ENCODE measurements around the gene CACNA1B.

CACNA1B gene

DNA sequence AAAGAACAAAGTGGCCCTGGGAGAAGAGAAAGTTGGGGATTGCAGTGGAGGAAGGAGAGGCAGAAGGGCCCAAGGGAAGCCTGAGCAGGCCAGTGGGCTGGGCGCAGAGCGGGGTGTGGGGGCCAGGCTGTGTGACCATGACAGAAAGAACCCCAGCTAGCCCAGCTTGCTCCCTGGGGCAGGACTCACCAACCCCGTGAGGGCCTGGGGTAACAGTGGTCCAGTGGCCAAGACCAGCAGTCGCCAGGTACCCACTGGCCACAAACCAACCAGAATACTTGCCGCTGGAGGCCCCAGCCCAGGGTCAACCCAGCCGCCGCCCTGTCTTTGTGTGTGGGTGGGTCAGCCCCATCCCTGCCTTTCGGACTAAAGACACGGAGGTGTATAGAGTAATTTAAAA is 146.5 kb downstream of the CACNA1B start:
- TF ChIP-seq, protein P1, sequence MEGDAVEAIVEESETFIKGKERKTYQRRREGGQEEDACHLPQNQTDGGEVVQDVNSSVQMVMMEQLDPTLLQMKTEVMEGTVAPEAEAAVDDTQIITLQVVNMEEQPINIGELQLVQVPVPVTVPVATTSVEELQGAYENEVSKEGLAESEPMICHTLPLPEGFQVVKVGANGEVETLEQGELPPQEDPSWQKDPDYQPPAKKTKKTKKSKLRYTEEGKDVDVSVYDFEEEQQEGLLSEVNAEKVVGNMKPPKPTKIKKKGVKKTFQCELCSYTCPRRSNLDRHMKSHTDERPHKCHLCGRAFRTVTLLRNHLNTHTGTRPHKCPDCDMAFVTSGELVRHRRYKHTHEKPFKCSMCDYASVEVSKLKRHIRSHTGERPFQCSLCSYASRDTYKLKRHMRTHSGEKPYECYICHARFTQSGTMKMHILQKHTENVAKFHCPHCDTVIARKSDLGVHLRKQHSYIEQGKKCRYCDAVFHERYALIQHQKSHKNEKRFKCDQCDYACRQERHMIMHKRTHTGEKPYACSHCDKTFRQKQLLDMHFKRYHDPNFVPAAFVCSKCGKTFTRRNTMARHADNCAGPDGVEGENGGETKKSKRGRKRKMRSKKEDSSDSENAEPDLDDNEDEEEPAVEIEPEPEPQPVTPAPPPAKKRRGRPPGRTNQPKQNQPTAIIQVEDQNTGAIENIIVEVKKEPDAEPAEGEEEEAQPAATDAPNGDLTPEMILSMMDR (IDR thresholded peaks at IDR 0.05; ENCODE audit: borderline replicate concordance, control extremely low read depth, extremely low read depth, insufficient read depth, missing control alignments): no peak
- in situ Hi-C loops (cut with MboI; ENCODE audit: low sequenced_read_pairs, unreplicated experiment): no loop called here

DNA sequence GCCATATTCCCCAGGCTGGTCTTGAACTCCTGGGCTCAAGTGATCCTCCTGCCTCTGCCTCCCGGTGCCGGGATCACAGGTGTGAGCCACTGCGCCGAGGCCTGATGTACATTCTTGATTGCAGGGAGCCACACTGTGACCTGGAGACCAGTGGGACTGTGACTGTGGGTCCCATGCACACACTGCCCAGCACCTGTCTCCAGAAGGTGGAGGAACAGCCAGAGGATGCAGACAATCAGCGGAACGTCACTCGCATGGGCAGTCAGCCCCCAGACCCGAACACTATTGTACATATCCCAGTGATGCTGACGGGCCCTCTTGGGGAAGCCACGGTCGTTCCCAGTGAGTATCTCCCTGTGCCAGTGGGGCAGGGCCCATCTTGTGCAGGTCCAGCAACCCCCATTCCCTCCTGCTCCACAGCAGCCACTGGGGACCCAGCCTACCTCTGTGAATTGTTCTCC is 147.3 kb downstream of the CACNA1B start:
- TF ChIP-seq, protein P1 (IDR thresholded peaks at IDR 0.05; ENCODE audit: borderline replicate concordance, control extremely low read depth, extremely low read depth, insufficient read depth, missing control alignments): no peak
- in situ Hi-C loops (cut with MboI; ENCODE audit: low sequenced_read_pairs, unreplicated experiment): no loop called here
- no peak for DNase-seq (ENCODE audit: low spot score)

More for the DNA sequence above, 146.5 kb downstream of the CACNA1B start:
- DNase-seq (ENCODE audit: low spot score): no peak

DNA sequence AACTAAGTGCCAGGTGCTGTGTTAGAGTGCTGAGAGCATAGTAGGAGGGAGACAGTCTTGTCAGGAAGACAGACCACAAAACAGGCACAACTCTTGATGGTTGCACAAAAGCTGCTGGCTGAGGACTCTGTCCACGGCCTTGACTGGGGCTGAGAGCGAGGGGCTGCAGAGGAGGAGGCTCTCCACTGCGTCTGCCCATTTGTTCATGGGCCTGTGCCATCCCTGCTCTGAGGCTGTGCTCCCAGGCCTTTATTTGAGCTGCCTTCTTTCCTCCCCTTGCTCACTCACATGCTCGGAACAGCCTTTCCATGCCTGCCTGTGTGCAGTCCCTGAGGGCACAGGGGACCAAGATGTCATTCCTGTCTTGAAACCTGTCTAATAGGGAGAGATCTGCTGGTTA is 147.8 kb downstream of the CACNA1B start:
- no peak for DNase-seq (ENCODE audit: low spot score)
- in situ Hi-C loops (cut with MboI; ENCODE audit: low sequenced_read_pairs, unreplicated experiment): no loop called here
- TF ChIP-seq, protein P1 (IDR thresholded peaks at IDR 0.05; ENCODE audit: borderline replicate concordance, control extremely low read depth, extremely low read depth, insufficient read depth, missing control alignments): no peak

DNA sequence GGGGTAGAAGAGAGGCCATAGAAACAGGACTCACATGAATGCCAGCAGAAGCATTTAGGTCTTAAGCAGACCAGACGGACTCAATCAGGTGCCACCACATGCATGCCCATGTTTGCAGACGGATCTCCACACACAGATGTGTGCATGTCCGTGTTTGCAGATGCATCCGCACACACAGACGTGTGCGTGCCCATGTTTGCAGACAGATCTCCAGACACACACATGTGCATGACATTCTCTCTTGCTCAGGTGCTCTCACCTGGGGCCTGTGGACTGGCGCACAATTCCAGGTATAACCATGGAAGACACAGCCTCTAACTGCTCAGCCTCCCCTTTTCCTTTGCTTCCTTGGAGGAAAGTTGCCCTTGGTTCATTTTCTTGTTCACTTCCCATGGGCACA is 148.3 kb downstream of the CACNA1B start:
- in situ Hi-C loops (cut with MboI; ENCODE audit: low sequenced_read_pairs, unreplicated experiment): no loop called here
- DNase-seq (ENCODE audit: low spot score): no peak
- TF ChIP-seq, protein P1 (IDR thresholded peaks at IDR 0.05; ENCODE audit: borderline replicate concordance, control extremely low read depth, extremely low read depth, insufficient read depth, missing control alignments): no peak

DNA sequence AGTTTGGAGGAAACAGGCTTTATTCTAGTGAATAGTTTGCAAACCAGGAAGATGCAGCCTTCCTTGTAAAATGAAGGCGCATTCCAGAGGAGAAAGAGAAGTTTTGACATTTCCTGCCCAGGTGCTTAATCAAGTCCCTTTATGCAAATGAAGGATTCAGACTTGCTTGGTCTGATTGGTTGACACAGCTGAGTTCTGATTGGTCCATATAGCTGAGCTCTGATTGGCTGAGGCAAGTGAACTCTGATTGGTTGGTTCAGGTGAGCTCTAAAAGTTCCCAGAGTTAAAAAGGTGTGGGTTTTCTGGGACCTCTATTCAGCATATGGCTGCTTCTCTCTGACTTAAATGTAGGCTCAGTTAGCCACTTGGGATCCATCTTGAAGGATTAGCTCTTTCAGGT is 151.0 kb downstream of the CACNA1B start:
- TF ChIP-seq, protein P1 (IDR thresholded peaks at IDR 0.05; ENCODE audit: borderline replicate concordance, control extremely low read depth, extremely low read depth, insufficient read depth, missing control alignments): no peak
- no peak for DNase-seq (ENCODE audit: low spot score)
- in situ Hi-C loops (cut with MboI; ENCODE audit: low sequenced_read_pairs, unreplicated experiment): no loop called here

DNA sequence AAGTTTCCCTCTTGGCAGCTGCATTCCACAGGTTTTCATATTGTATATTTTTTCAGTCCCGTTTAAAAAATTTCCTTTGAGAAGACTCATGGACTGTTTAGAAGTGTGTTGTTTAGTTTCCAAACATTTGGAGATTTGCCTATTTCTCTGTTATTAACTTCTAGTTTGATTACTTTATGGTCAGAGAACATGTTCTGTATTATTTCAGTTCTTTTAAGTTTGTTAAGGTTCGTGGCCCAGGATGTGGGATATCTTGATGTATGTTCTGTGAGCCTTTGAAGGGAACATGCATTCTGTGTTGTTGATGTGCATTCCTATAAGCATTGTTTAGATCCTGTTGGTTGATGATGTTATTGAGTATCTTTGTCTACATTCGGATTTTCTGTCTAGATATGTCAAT is 153.6 kb downstream of the CACNA1B start:
- DNase-seq (ENCODE audit: low spot score): no peak
- in situ Hi-C loops (cut with MboI; ENCODE audit: low sequenced_read_pairs, unreplicated experiment): no loop called here
- TF ChIP-seq, protein P1 (IDR thresholded peaks at IDR 0.05; ENCODE audit: borderline replicate concordance, control extremely low read depth, extremely low read depth, insufficient read depth, missing control alignments): no peak

DNA sequence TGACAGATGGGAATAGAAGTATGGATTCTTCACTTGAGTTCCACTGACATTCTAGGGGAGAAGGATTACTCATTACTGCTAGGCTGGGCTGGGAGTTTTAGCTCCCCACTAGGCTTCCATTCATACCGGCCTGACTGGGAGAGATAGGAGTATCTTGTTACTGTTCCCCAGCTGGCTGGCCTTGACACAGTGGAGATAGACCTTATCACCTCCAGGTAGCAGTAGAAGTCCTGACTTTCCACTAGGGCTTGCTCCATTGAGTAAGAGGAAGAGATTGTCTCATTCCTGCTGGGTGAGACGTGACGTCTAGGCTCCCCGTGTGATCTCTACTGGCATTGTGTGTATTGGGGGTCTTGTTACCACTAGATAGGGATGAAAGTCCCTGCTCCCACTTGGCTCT is 156.4 kb downstream of the CACNA1B start:
- DNase-seq (ENCODE audit: low spot score): no peak
- in situ Hi-C loops (cut with MboI; ENCODE audit: low sequenced_read_pairs, unreplicated experiment): no loop called here
- TF ChIP-seq, protein P1 (IDR thresholded peaks at IDR 0.05; ENCODE audit: borderline replicate concordance, control extremely low read depth, extremely low read depth, insufficient read depth, missing control alignments): no peak
